ENCODE data around the gene PPP1R36. TPM values are rescaled to one million over a fixed set of nuclear protein-coding genes. Genes with fewer than 3 reads are reported as not detected.

PPP1R36 gene
- total and polyA plus RNA-seq, 8 donors = 2.0 to 7.2 (median 5.2) TPM

DNA sequence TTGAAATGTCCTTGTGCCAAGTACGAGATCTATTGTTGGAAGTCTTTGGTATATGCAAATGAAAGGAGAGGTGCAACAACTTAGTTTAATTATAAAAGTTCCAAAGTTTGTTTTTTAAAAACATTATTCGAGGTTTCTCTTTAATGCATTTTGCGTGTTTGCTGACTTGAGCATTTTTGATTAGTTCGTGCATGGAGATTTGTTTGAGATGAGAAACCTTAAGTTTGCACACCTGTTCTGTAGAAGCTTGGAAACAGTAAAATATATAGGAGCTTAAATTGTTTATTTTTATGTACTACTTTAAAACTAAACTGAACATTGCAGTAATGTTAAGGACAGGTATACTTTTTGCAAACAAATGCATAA lies 6.9 kb upstream of the PPP1R36 start:
- peak overlapping the region; percentile 21 to 63 (median 30) for H3K4me3 ChIP-seq
- no peak for FAIRE-seq
- H3K4me1 ChIP-seq = peaks cover 0 to 14% (median 0%) of the 10 kb centered on the region in 3 donors
- H3K36me3 ChIP-seq = no peaks in the 10 kb centered on the region
- H3K27ac ChIP-seq = no peak overlapping the region
- TF ChIP-seq CTCF (IDR thresholded peaks at IDR 0.05) = no peak
- H3K27me3 ChIP-seq = no peaks in the 10 kb centered on the region
- DNase-seq = no peak
- no peaks in the 10 kb centered on the region for H3K9me3 ChIP-seq
- ATAC-seq = no peak
- intact Hi-C loops (cut with DNase I) = no loop called here
- 30 to 41% methylated on average over 4 of the region's 4 CpGs for WGBS, 2 donors

DNA sequence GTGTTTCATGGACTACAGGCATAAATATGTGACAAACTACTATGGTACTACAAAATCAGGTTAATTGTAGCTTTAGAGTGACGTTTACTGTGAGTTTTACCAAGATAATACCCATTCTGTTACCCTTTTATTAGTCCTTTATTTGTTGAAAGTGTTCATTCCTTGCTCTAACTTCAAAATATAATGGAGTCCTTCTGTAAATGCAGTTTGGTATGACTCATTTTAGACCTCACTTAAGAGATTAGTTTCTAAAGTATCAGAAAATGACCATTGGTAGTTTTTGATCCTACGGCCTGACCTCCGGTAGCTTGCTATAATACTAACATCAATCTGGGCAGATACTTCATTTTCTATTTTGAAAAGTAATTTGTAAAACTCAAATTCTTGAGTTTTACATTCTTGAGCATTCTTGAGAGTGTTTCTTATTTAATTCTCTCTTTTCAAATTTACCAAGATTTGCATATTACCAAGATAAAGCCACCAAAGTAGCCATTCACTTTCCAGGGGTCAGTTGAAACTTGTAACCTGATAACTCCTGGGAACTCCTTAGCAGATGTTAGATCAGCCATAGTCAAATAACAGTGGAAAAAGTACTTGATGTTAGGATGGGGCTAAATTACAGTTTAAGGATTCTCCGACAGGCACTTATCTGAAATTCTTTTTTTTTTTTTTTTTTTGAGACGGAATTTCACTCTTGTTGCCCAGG lies 5.0 kb upstream of the PPP1R36 start:
- Histone ChIP-seq H3K9me3 (no peaks in the 10 kb centered on the region), H3K27ac (peak overlapping the region in 1 of 4 donors; percentile 17), H3K27me3 (no peaks in the 10 kb centered on the region), H3K4me1 (peaks cover 0 to 19% (median 0%) of the 10 kb centered on the region in 3 donors), H3K36me3 (no peaks in the 10 kb centered on the region), H3K4me3 (no peak overlapping the region)
- intact Hi-C loops (cut with DNase I) = no loop called here
- DNase-seq (no peak), ATAC-seq (no peak), FAIRE-seq (no peak)
- no peak for TF ChIP-seq CTCF (IDR thresholded peaks at IDR 0.05)
- 44 to 61% methylated on average over 5 of the region's 5 CpGs for WGBS, 2 donors

DNA sequence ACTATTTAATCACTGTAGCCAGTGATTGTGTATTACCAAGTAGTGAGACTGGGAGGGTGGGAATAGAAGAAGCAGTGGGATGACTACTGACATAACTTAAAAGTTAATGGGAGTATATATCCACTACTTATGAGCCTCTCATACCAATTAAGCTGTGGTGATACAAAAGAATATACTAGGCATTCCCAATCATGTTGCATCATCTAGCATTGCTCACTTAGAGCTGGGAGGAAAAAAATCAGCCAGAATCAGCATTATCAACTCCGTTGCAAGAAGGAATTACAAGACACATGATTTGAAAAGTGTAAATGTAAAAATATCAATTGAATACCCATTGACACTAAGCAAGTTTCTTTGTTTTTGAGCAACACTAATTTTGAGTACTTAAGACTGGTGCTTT lies 745 bp upstream of the PPP1R36 start:
- H3K27ac ChIP-seq = peak overlapping the region in 3 of 4 donors; percentile 66 to 85 (median 68)
- no peaks in the 10 kb centered on the region for H3K27me3 ChIP-seq
- H3K4me1 ChIP-seq = peaks cover 0 to 9% (median 4%) of the 10 kb centered on the region in 3 donors
- WGBS, 2 donors = 60 to 69% methylated on average over 1 of the region's 1 CpG
- DNase-seq (no peak), FAIRE-seq (no peak), ATAC-seq (no peak)
- TF ChIP-seq CTCF (IDR thresholded peaks at IDR 0.05) = no peak
- H3K9me3 ChIP-seq = no peaks in the 10 kb centered on the region
- H3K4me3 ChIP-seq = no peak overlapping the region
- no peaks in the 10 kb centered on the region for H3K36me3 ChIP-seq
- intact Hi-C loops (cut with DNase I) = no loop called here

- Histone ChIP-seq H3K4me1 (peaks cover 0 to 5% (median 4%) of the 10 kb centered on the region in 3 donors), H3K27me3 (no peaks in the 10 kb centered on the region), H3K4me3 (peak overlapping the region in 3 of 4 donors; percentile 30 to 54 (median 37)), H3K9me3 (no peaks in the 10 kb centered on the region), H3K36me3 (no peaks in the 10 kb centered on the region), H3K27ac (peak overlapping the region; percentile 66 to 85 (median 73))
- no peak for TF ChIP-seq CTCF (IDR thresholded peaks at IDR 0.05)
- ATAC-seq (peak; percentile 38 to 54 (median 47)), DNase-seq (no peak), FAIRE-seq (no peak)
- WGBS, 2 donors = 25 to 31% methylated on average over 7 of the region's 7 CpGs
- intact Hi-C loops (cut with DNase I) = no loop called here
Observed at GRCh38 chr14:64550621-64551333, 1.0 kb downstream of the PPP1R36 start.

DNA sequence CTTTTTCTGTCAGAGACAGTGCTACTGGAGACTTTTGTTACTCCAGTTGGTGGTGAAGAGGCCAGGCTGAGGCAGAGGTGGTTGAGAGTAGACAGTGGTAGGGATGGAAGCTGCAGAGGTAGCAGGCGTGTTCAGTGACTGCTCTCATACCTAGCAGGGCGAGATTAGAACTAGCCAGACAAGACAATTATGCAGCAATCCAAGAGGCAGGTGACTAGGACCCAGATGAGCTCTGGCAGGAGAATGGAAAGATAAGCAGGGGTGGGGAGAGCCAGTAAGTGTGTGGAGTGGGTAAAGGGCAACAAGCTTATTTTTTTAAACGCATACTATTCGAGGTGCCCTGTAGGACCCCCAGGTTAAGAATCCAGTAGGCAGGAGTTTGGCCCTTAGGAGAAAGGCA lies 4.8 kb downstream of the PPP1R36 start:
- H3K9me3 ChIP-seq = no peaks in the 10 kb centered on the region
- no peak for DNase-seq
- no peak for ATAC-seq
- no peak overlapping the region for H3K27ac ChIP-seq
- peaks cover 0 to 4% (median 0%) of the 10 kb centered on the region in 3 donors for H3K4me1 ChIP-seq
- WGBS, 2 donors = 39 to 42% methylated on average over 4 of the region's 4 CpGs
- FAIRE-seq = no peak
- no peaks in the 10 kb centered on the region for H3K36me3 ChIP-seq
- intact Hi-C loops (cut with DNase I) = no loop called here
- no peak overlapping the region for H3K4me3 ChIP-seq
- H3K27me3 ChIP-seq = no peaks in the 10 kb centered on the region
- TF ChIP-seq CTCF (IDR thresholded peaks at IDR 0.05) = no peak

All from pancreas (tissue), 10 donors.